ENCODE data around the gene WNT3. TPM values are rescaled to one million over a fixed set of nuclear protein-coding genes. Genes with fewer than 3 reads are reported as not detected.
A peak's percentile ranks its signal among the peaks of the same experiment; 100 is the strongest.

The WNT3 gene
- total and polyA plus RNA-seq, 2 donors (not counting 1 experiment from before 2014, with no cell fraction given), result 0.86 to 1.4 TPM

DNA sequence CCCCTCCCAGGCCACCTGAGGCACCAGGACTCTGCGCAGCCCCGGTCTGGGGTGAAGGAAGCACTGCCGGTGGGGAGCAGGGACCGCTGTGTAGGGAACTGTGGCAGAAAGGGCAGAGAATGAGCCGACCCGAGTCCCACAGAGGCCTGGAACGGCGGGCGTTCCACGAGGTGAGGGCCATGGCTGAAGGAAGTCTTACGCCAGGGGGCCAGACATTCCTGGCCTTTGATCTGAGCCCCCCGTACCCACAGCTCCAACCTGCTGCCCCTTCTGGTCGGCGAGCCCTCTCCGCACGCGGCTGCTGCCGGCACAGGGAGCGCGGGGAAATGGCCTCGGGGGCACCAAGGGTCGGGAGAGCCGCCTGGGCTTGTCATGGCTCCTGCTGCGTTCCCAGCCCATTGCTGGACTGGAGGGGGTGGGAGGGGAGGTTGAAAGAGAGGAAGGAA, 1.4 kb upstream of the WNT3 start:
- CTCF ChIA-PET, result interaction anchor here (0.8 to 1.5 kb wide), 2 partner anchors 11 to 36 kb away, joined by 3 to 4 read pairs; no protein-coding TSS in a partner anchor
- no peaks in the 10 kb centered on the region for H3K79me2 ChIP-seq (ENCODE audit: control insufficient read depth, insufficient read depth, low read length)
- H3K9me3 ChIP-seq (ENCODE audit: control extremely low read depth in 1 of 3, control insufficient read depth in 2 of 3, insufficient read depth in 1 of 3, low read length in 2 of 3), result peaks cover 0 to 33% (median 0%) of the 10 kb centered on the region in 3 donors
- peaks cover 59% of the 10 kb centered on the region for H3K27me3 Mint-ChIP-seq
- H3K4me1 ChIP-seq (ENCODE audit: control insufficient read depth in 2 of 2, insufficient read depth in 2 of 2, low read length in 2 of 2), result peaks cover 47 to 60% of the 10 kb centered on the region in 2 donors
- peak overlapping the region; percentile 75 for H2AFZ ChIP-seq (ENCODE audit: insufficient read depth, low read depth, low read length, poor library complexity, severe bottlenecking)
- no peak for TF ChIP-seq EZH2 (IDR thresholded peaks at IDR 0.05; ENCODE audit: borderline replicate concordance, insufficient read depth, low read depth, low read length, poor library complexity, severe bottlenecking)
- TF ChIP-seq, protein P1, sequence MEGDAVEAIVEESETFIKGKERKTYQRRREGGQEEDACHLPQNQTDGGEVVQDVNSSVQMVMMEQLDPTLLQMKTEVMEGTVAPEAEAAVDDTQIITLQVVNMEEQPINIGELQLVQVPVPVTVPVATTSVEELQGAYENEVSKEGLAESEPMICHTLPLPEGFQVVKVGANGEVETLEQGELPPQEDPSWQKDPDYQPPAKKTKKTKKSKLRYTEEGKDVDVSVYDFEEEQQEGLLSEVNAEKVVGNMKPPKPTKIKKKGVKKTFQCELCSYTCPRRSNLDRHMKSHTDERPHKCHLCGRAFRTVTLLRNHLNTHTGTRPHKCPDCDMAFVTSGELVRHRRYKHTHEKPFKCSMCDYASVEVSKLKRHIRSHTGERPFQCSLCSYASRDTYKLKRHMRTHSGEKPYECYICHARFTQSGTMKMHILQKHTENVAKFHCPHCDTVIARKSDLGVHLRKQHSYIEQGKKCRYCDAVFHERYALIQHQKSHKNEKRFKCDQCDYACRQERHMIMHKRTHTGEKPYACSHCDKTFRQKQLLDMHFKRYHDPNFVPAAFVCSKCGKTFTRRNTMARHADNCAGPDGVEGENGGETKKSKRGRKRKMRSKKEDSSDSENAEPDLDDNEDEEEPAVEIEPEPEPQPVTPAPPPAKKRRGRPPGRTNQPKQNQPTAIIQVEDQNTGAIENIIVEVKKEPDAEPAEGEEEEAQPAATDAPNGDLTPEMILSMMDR (IDR thresholded peaks at IDR 0.05), result no peak
- 5% methylated on average over 24 of the region's 24 CpGs for WGBS (ENCODE audit: insufficient coverage)
- peak; percentile 50 for DNase-seq
- H3K4me2 ChIP-seq (replicated peaks; ENCODE audit: low read depth, low read length, poor library complexity, severe bottlenecking), result peak overlapping the region; percentile 93
- no peaks in the 10 kb centered on the region for H3K36me3 ChIP-seq (replicated peaks in 1 of 2; ENCODE audit: control extremely low read depth in 1 of 2, control insufficient read depth in 1 of 2, extremely low read depth in 1 of 2, insufficient read depth in 2 of 2, low read length in 1 of 2)
- H3K9ac ChIP-seq (ENCODE audit: low read length), result peak overlapping the region; percentile 73
- intact Hi-C loops (cut with micrococcal nuclease), result no loop called here
- ATAC-seq (ENCODE audit: low read depth), result no peak
- H3K4me1 Mint-ChIP-seq, result peaks cover 39% of the 10 kb centered on the region
- H3K4me3 Mint-ChIP-seq, result peak overlapping the region; percentile 89
- no peak overlapping the region for H3K27ac Mint-ChIP-seq
- POLR2A ChIA-PET, result no interaction called here
- H3K4me3 ChIP-seq (ENCODE audit: control extremely low read depth in 1 of 5, extremely low read depth in 1 of 5, insufficient read depth in 1 of 5, low read depth in 2 of 5, low read length in 4 of 5), result peak overlapping the region in 4 of 5 experiments; percentile 42 to 72 (median 60)
- H4K20me1 ChIP-seq (ENCODE audit: control insufficient read depth, insufficient read depth, low read length, poor library complexity, severe bottlenecking), result no peaks in the 10 kb centered on the region
- H3K9me3 Mint-ChIP-seq (ENCODE audit: insufficient read depth), result no peaks in the 10 kb centered on the region
- no peak overlapping the region for H3K27ac ChIP-seq (ENCODE audit: low read length in 2 of 2)
- peaks cover 0 to 88% (median 51%) of the 10 kb centered on the region in 4 experiments for H3K27me3 ChIP-seq (replicated peaks in 1 of 4; ENCODE audit: control extremely low read depth in 1 of 4, control insufficient read depth in 3 of 4, insufficient read depth in 4 of 4, low read length in 3 of 4)
